ENCODE measurements around the gene PLS1. TPM values are rescaled to one million over a fixed set of nuclear protein-coding genes. Genes with fewer than 3 reads are reported as not detected.
"Not testable (repeated sequence)": the region's sequence is repeated elsewhere in the genome, so short reads cannot be mapped to it uniquely, and the experiment has no call there.

PLS1 gene
- total RNA-seq, 1 donor from 2014 or later, result 14.6 TPM

- no peak for DNase-seq (ENCODE audit: extremely low spot score, unreplicated experiment)
- Mint-ChIP-seq H3K27ac (no peak overlapping the region), H3K27me3 (no peaks in the 10 kb centered on the region), H3K4me3 (no peak overlapping the region), H3K4me1 (ENCODE audit: unreplicated experiment) (no peaks in the 10 kb centered on the region), H3K36me3 (peaks cover 8% of the 10 kb centered on the region), H3K9me3 (no peaks in the 10 kb centered on the region)
- TF ChIP-seq CTCF (conservative IDR thresholded peaks at IDR 0.05), result no peak
Observed at GRCh38 chr3:142746646-142747045, 150.5 kb downstream of the PLS1 start.

- not testable (repeated sequence) for H3K27me3 Mint-ChIP-seq; DNase-seq (ENCODE audit: extremely low spot score, unreplicated experiment); H3K27ac Mint-ChIP-seq; H3K9me3 Mint-ChIP-seq; H3K4me1 Mint-ChIP-seq (ENCODE audit: unreplicated experiment); H3K4me3 Mint-ChIP-seq
- H3K36me3 Mint-ChIP-seq, result peaks cover 12% of the 10 kb centered on the region
Observed at GRCh38 chr3:142750531-142750930, 154.3 kb downstream of the PLS1 start.

GRCh38 chr3:142752605-142753004, 156.4 kb downstream of the PLS1 start:
- not testable (repeated sequence) for H3K4me3 Mint-ChIP-seq; H3K27ac Mint-ChIP-seq; H3K27me3 Mint-ChIP-seq; H3K4me1 Mint-ChIP-seq (ENCODE audit: unreplicated experiment); DNase-seq (ENCODE audit: extremely low spot score, unreplicated experiment); H3K9me3 Mint-ChIP-seq
- peaks cover 12% of the 10 kb centered on the region for H3K36me3 Mint-ChIP-seq

- Mint-ChIP-seq H3K4me1 (ENCODE audit: unreplicated experiment) (no peaks in the 10 kb centered on the region), H3K4me3 (no peak overlapping the region), H3K9me3 (no peaks in the 10 kb centered on the region), H3K27ac (no peak overlapping the region), H3K27me3 (no peaks in the 10 kb centered on the region), H3K36me3 (peaks cover 16% of the 10 kb centered on the region)
- DNase-seq (ENCODE audit: extremely low spot score, unreplicated experiment), result no peak
- TF ChIP-seq CTCF (conservative IDR thresholded peaks at IDR 0.05), result no peak
Observed at GRCh38 chr3:142754494-142754893, 158.3 kb downstream of the PLS1 start.

Other genes starting within 250 kb of the PLS1 start
- 28.1 and 39.3 TPM in 2 replicates for gene XRN1, start 148.4 kb upstream of the PLS1 start, total RNA-seq (ENCODE audit: low replicate concordance)
- 22.1 and 30.0 TPM in 2 replicates for gene ATR, start 17.7 kb upstream of the PLS1 start, total RNA-seq (ENCODE audit: low replicate concordance)
- gene TRPC1, start 127.6 kb downstream of the PLS1 start, total RNA-seq (ENCODE audit: low replicate concordance), result 3.4 and 11.7 TPM in 2 replicates